ENCODE results near the gene KCNK10. TPM values are rescaled to one million over a fixed set of nuclear protein-coding genes. Genes with fewer than 3 reads are reported as not detected.

KCNK10 gene
- total and polyA plus RNA-seq, 2 experiments from 2014 or later = 1.6 to 1.7 TPM

GRCh38 chr14:88142997-88143396 lies 180.1 kb downstream of the KCNK10 start:
- H2AFZ ChIP-seq = no peak overlapping the region
- DNase-seq (ENCODE audit: low spot score) = peak; percentile 25
- H3K36me3 ChIP-seq (replicated peaks; ENCODE audit: insufficient read depth, low read depth) = no peaks in the 10 kb centered on the region
- H3K27me3 ChIP-seq = no peaks in the 10 kb centered on the region
- 56% methylated on average over 7 of the region's 7 CpGs for WGBS (ENCODE audit: low lambda C conversion rate, missing lambda C conversion rate)
- H3K4me3 ChIP-seq = no peak overlapping the region
- no peaks in the 10 kb centered on the region for H3K79me2 ChIP-seq
- H3K27ac ChIP-seq = no peak overlapping the region
- H3K4me1 ChIP-seq (ENCODE audit: insufficient read depth) = no peaks in the 10 kb centered on the region
- no peaks in the 10 kb centered on the region for H3K9me2 ChIP-seq (replicated peaks; ENCODE audit: insufficient read depth)
- no peaks in the 10 kb centered on the region for H3K9me3 ChIP-seq (ENCODE audit: low read depth)
- H4K20me1 ChIP-seq (ENCODE audit: insufficient read depth, poor library complexity, severe bottlenecking) = no peaks in the 10 kb centered on the region
- TF ChIP-seq EZH2phosphoT487 (IDR thresholded peaks at IDR 0.05; ENCODE audit: low read depth, severe bottlenecking, unreplicated experiment) = no peak
- no peak for TF ChIP-seq EZH2 (IDR thresholded peaks at IDR 0.05; ENCODE audit: borderline replicate concordance)
- no peak for TF ChIP-seq CTCF (IDR thresholded peaks at IDR 0.05; ENCODE audit: poor library complexity)
- no peak overlapping the region for H3K4me2 ChIP-seq

GRCh38 chr14:88140874-88141273 lies 182.2 kb downstream of the KCNK10 start:
- Histone ChIP-seq H3K4me2 (no peak overlapping the region), H3K27ac (no peak overlapping the region), H2AFZ (no peak overlapping the region), H3K9me3 (ENCODE audit: low read depth) (no peaks in the 10 kb centered on the region), H3K4me1 (ENCODE audit: insufficient read depth) (no peaks in the 10 kb centered on the region), H4K20me1 (ENCODE audit: insufficient read depth, poor library complexity, severe bottlenecking) (no peaks in the 10 kb centered on the region), H3K36me3 (replicated peaks; ENCODE audit: insufficient read depth, low read depth) (no peaks in the 10 kb centered on the region), H3K4me3 (no peak overlapping the region), H3K9me2 (replicated peaks; ENCODE audit: insufficient read depth) (no peaks in the 10 kb centered on the region), H3K27me3 (no peaks in the 10 kb centered on the region), H3K79me2 (no peaks in the 10 kb centered on the region)
- TF ChIP-seq CTCF (IDR thresholded peaks at IDR 0.05; ENCODE audit: poor library complexity) (no peak), EZH2 (IDR thresholded peaks at IDR 0.05; ENCODE audit: borderline replicate concordance) (no peak), EZH2phosphoT487 (IDR thresholded peaks at IDR 0.05; ENCODE audit: low read depth, severe bottlenecking, unreplicated experiment) (no peak)
- no peak for DNase-seq (ENCODE audit: low spot score)
- WGBS (ENCODE audit: low lambda C conversion rate, missing lambda C conversion rate) = 72% methylated on average over 3 of the region's 3 CpGs

DNA sequence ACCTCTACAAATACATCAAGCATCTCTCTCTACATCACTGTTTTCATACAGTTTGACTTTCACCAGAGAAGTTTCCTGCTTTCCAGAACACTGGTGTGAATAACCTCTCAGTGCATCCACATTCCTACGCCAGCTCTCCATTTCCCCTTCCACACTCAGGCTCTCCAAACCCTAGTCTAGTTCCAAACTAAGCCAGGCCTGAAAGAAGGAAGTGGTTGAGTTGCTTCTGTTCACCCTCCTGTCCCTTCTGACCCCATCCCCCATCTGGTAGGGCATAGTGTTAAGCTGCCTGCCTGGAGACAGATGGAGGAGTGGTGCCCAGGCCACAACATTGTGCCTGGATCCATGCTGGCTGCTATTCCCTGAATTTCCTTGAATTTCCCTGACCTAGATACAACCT lies 185.7 kb downstream of the KCNK10 start:
- H3K79me2 ChIP-seq = no peaks in the 10 kb centered on the region
- DNase-seq (ENCODE audit: low spot score) = no peak
- no peak overlapping the region for H3K27ac ChIP-seq
- no peaks in the 10 kb centered on the region for H3K4me1 ChIP-seq (ENCODE audit: insufficient read depth)
- no peaks in the 10 kb centered on the region for H3K9me3 ChIP-seq (ENCODE audit: low read depth)
- TF ChIP-seq EZH2phosphoT487 (IDR thresholded peaks at IDR 0.05; ENCODE audit: low read depth, severe bottlenecking, unreplicated experiment) (no peak), CTCF (IDR thresholded peaks at IDR 0.05; ENCODE audit: poor library complexity) (no peak), EZH2 (IDR thresholded peaks at IDR 0.05; ENCODE audit: borderline replicate concordance) (no peak)
- no peak overlapping the region for H2AFZ ChIP-seq
- no peak overlapping the region for H3K4me3 ChIP-seq
- no peaks in the 10 kb centered on the region for H3K36me3 ChIP-seq (replicated peaks; ENCODE audit: insufficient read depth, low read depth)
- no peaks in the 10 kb centered on the region for H3K9me2 ChIP-seq (replicated peaks; ENCODE audit: insufficient read depth)
- H4K20me1 ChIP-seq (ENCODE audit: insufficient read depth, poor library complexity, severe bottlenecking) = no peaks in the 10 kb centered on the region
- 100% methylated on average over 1 of the region's 1 CpG for WGBS (ENCODE audit: low lambda C conversion rate, missing lambda C conversion rate)
- no peaks in the 10 kb centered on the region for H3K27me3 ChIP-seq
- no peak overlapping the region for H3K4me2 ChIP-seq

Other genes starting within 250 kb of the KCNK10 start
- gene SPATA7, start 62.4 kb upstream of the KCNK10 start, total RNA-seq = 18.7 and 27.9 TPM in 2 replicates
- gene SPATA7, start 62.4 kb upstream of the KCNK10 start, polyA plus RNA-seq = 9.8 and 11.8 TPM in 2 replicates
- 15.1 and 16.3 TPM in 2 replicates for gene PTPN21, start 231.7 kb upstream of the KCNK10 start, total RNA-seq
- 8.1 and 12.7 TPM in 2 replicates for gene PTPN21, start 231.7 kb upstream of the KCNK10 start, polyA plus RNA-seq
- 68.4 and 77.5 TPM in 2 replicates for gene ZC3H14, start 239.8 kb upstream of the KCNK10 start, total RNA-seq
- gene ZC3H14, start 239.8 kb upstream of the KCNK10 start, polyA plus RNA-seq = 39.9 and 44.0 TPM in 2 replicates